DMS 273 (cell line): ENCODE data around the gene C1QTNF3.
A peak's percentile ranks its signal among the peaks of the same experiment; 100 is the strongest.
"Not testable (repeated sequence)": the region's sequence is repeated elsewhere in the genome, so short reads cannot be mapped to it uniquely, and the experiment has no call there.

Experiments used
- DNase-seq: peaks from one replicate; lab custom pipeline; 2025; ENCODE audit not compliant: unreplicated experiment; lab: John Stamatoyannopoulos, UW

The C1QTNF3 gene, protein sequence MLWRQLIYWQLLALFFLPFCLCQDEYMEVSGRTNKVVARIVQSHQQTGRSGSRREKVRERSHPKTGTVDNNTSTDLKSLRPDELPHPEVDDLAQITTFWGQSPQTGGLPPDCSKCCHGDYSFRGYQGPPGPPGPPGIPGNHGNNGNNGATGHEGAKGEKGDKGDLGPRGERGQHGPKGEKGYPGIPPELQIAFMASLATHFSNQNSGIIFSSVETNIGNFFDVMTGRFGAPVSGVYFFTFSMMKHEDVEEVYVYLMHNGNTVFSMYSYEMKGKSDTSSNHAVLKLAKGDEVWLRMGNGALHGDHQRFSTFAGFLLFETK

GRCh38 chr5:34043099-34043876 lies at the start of gene C1QTNF3:
Gene C1QTNF3 (minus strand): TSS chr5:34043213. CDS start chr5:34043125, 88 bp downstream.
- no peak for DNase-seq

DNA sequence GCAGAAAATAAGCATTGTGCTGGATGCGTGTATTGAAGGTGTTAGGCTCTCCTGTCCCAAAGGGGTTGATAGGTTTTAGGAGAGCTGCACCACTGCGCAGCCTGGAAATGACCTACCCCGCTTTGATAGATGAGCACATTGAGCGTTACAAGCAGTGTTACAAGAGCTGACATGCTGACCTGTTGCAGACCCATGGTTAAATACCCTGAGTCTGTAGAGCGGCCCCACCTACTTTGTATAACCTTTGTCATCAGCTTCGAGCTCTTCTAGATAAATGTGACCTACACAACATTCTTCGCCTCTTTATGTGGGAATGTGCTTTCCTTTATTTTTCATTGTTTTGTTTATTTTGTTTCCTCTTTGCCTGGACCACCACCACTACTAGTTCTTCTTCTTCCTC lies 48.0 kb upstream of the C1QTNF3 start:
- not testable (repeated sequence) for DNase-seq

- not testable (repeated sequence) for DNase-seq
These were observed 46.8 kb upstream of the C1QTNF3 start for GRCh38 chr5:34089802-34090201.

GRCh38 chr5:34087728-34088127 lies 44.7 kb upstream of the C1QTNF3 start:
- DNase-seq, result peak; percentile 27

DNA sequence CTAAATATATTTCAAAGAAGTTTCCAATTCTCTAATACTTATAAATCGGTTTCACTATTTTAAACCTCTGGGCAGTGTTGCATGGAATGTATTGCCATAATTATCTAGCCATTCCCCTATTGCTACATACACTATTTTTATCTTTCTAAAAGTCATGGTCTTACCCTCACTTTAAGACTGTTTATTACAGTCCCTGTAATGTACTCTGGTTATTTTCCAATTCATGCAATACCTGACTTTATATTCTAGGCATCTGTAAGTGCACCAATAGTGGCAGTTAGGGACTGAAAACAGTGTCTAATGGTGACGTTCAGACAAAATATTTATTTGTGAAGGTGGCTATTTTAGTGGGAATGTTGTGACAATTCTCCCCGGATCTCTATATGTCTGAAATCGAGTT lies 40.9 kb upstream of the C1QTNF3 start:
- DNase-seq, result not testable (repeated sequence)

- DNase-seq, result not testable (repeated sequence)
These were observed 36.5 kb upstream of the C1QTNF3 start for GRCh38 chr5:34079505-34079904.

GRCh38 chr5:34077636-34078035 lies 34.6 kb upstream of the C1QTNF3 start:
- DNase-seq, result not testable (repeated sequence)

DNA sequence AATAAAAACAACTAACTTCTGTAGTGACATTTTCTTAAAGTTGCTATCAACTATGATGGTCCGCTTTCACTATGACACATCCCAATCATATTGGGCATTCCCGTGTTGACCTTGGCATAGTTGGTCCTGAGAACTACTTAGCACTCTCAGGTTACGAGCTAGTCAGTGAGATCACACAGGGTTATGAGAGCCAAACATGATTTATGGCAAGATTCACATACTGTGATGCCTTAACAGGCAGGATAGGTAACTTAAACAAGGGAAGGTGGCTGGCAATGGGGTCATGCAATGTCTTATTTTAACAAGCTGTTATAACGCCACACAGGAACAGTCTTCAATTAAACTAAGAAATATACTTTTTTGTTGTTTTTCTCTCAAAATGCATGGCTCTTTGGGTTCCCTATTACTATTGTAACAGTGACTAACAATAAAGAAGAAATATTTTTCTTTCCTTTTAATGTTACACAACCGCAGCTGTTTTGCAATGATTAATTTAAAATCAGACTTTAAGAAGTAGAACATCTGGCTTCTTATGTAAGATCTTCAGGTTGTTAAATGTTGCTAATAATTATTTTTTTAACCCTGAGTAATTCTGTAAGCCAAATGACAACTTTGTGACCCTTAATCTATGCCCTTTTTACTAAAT lies 33.8 kb upstream of the C1QTNF3 start:
- DNase-seq, result not testable (repeated sequence)

GRCh38 chr5:34074472-34074871 lies 31.5 kb upstream of the C1QTNF3 start:
- DNase-seq, result not testable (repeated sequence)

- not testable (repeated sequence) for DNase-seq
These were observed 31.1 kb upstream of the C1QTNF3 start for GRCh38 chr5:34074071-34074470.

DNA sequence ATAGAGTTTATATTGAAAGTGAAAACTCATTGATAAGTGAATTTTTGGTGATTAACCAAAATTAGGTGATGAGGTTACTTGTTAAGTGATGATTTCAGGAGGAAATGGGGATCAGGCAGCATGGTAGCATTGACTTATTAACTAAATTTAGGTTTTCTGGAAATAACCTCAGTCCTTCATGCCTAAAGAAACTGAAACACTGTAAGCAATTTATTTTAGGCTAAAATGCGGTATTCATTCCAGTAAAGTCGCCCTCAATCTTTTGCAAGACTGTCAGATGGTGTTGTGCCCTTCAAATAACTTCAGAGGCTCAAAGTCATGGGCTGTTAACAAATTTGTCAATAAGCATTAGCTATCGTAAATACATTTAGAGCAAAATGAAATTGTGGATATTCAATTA lies 27.6 kb upstream of the C1QTNF3 start:
- not testable (repeated sequence) for DNase-seq

DNA sequence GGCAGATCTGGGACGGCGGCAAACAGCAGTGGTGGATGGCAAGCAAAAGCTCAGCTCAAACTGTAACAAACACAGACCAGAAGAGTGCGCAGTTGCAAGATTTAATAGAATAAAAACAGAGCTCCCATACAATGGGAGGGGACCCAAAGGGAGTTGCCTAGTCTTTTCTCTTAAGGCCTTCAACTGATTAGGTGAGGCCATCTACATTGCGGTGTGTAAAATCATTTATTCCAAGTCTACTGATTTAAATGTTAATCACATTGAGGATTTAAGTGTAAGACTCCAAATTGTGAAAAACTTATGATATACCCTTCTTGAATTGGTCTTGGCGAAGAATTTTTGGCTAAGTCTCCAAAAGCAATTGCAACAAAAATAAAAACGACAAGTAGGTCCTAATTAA lies 21.6 kb upstream of the C1QTNF3 start:
- no peak for DNase-seq

GRCh38 chr5:34062419-34062818 lies 19.4 kb upstream of the C1QTNF3 start:
- DNase-seq, result no peak

- DNase-seq, result no peak
These were observed 19.0 kb upstream of the C1QTNF3 start for GRCh38 chr5:34061993-34062392.

DNA sequence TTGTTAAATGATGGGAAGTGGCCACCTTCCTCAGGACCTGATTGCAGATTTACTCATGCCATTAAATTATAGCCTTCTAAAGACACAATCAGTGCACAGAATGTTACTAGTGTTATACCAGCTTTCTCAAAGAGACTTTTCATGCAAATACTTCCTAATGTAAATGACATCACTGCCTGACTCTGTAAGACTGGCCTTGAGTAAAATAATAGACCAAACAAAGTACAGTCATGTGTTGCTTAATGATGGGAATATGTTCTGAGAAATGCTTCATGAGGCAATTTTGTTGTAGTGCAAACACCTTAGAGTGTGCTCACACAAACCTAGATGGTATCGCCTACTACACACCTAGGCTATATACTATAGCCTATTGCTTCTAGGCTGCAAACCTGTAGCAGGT lies 17.0 kb upstream of the C1QTNF3 start:
- DNase-seq, result no peak

DNA sequence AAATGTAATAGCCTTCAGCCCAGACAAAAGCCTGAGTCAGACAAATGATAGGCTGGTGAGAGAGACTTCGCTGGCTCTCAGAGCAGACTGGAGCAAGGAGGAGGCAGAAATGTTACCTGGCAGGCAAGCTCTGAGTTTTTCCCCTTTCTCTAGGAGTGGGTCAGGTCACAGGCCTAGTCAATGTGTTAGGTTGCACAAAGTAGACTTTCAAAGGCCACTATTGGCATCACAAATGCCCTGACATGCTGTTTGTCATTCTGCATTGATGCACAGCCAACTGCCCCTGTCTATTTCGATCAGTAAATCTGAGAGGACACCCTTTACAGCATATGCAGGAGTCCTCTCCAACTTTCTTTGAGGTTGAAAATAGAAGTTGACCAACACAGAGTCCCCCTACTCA lies 15.5 kb upstream of the C1QTNF3 start:
- DNase-seq, result no peak

GRCh38 chr5:34057569-34057968 lies 14.6 kb upstream of the C1QTNF3 start:
- DNase-seq, result no peak

- no peak for DNase-seq
These were observed 14.1 kb upstream of the C1QTNF3 start for GRCh38 chr5:34057118-34057517.

- no peak for DNase-seq
These were observed 12.7 kb upstream of the C1QTNF3 start for GRCh38 chr5:34055667-34056066.

DNA sequence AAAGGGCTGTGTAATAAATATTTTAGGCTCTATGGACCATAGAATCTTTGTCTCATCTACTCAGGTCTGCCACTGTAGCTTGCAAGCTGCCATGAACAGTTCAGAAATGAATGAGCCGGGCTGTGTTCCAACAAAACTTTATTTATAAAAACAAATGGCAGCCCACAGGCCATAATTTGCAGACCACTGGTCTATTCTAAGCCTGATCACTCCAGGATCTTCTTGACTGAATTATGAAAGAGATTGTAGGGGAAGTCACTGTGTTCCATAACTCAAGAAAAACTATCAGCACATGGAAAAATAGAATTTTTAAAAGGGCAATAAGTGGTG lies 11.4 kb upstream of the C1QTNF3 start:
- DNase-seq, result no peak

DNA sequence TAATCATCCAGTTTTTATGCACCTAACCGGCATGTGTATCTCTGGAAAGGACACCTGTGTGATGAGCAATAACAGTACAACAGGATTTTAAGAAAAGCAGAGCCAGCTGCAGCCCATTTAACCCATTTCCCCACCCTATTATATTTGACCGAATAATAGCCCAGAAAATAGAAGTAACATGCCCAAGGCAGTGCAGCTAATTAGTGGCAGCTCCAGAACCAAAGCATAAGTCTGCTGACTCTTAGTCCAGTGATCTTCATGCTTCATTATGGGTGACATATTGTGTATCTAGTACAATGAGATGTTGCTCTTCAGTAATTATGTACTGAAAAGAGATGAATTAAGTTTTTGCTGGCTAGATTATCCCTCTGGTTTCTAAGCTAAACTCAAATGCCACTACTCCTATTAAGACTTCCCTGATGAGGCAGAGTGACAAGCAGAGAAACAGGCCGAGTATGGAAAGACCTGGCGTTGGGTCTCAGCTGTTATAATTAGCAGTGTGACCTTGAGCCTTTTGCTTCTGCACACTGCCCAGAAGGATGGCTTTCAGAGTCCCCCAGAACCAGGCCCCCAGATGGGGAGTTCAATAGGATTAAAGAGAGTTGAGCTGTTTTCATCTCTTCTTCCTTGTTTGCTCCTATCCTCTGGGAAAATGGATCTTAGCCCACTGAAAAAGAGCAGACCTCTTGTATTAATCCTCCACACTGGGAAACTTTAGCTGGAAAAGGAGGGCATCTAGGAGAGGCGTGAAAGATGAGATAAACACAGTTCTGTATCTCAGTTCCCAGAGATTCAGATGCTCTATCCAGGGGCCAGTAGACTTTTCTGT lies 10.8 kb upstream of the C1QTNF3 start:
- no peak for DNase-seq
